ENCODE results near the gene NSMF.

NSMF gene

GRCh38 chr9:137441289-137441934 lies 17.7 kb downstream of the NSMF start, which contains the start of gene ENTPD8 (continued):
- TF ChIP-seq ZIC2 (tag by site-specific recombination; IDR thresholded peaks at IDR 0.05), result peak; percentile 61; the same call in 1 of the 2 replicates
- no peak for TF ChIP-seq ZBTB49 (tag by site-specific recombination; IDR thresholded peaks at IDR 0.05; ENCODE audit: low read depth)
- no peak for TF ChIP-seq ZNF10 (tag by site-specific recombination; IDR thresholded peaks at IDR 0.05)
- TF ChIP-seq WT1 (tag by site-specific recombination; IDR thresholded peaks at IDR 0.05), result no peak
- TF ChIP-seq AEBP2 (tag by site-specific recombination; IDR thresholded peaks at IDR 0.05; ENCODE audit: borderline replicate concordance), result no peak
- no peak for TF ChIP-seq ZNF239 (tag by site-specific recombination; IDR thresholded peaks at IDR 0.05)
- no peak for TF ChIP-seq ZNF350 (tag by site-specific recombination; IDR thresholded peaks at IDR 0.05)
- no peak for TF ChIP-seq RBAK (tag by site-specific recombination; IDR thresholded peaks at IDR 0.05)
- no peak for TF ChIP-seq ZSCAN16 (tag by site-specific recombination; IDR thresholded peaks at IDR 0.05)
- no peak for TF ChIP-seq ZNF518A (tag by site-specific recombination; conservative IDR thresholded peaks at IDR 0.05; ENCODE audit: low read depth)
- TF ChIP-seq ZBTB6 (tag by site-specific recombination; IDR thresholded peaks at IDR 0.05), result no peak
- TF ChIP-seq ZNF248 (tag by site-specific recombination; IDR thresholded peaks at IDR 0.05), result no peak
- no peak for TF ChIP-seq HOXC10 (CRISPR knock-in tag; IDR thresholded peaks at IDR 0.05)
- TF ChIP-seq ZNF133 (tag by site-specific recombination; IDR thresholded peaks at IDR 0.05), result no peak
- TF ChIP-seq ZNF707 (tag by site-specific recombination; IDR thresholded peaks at IDR 0.05), result no peak
- no peak for TF ChIP-seq ZNF354C (tag by site-specific recombination; IDR thresholded peaks at IDR 0.05; ENCODE audit: borderline replicate concordance, low read depth)
- no peak for TF ChIP-seq ZNF394 (tag by site-specific recombination; IDR thresholded peaks at IDR 0.05; ENCODE audit: borderline replicate concordance)
- no peak for TF ChIP-seq ZNF670 (tag by site-specific recombination; IDR thresholded peaks at IDR 0.05; ENCODE audit: low read depth)
- no peak for TF ChIP-seq PRDM10 (tag by site-specific recombination; IDR thresholded peaks at IDR 0.05)
- no peak for TF ChIP-seq ZNF221 (tag by site-specific recombination; IDR thresholded peaks at IDR 0.05; ENCODE audit: borderline replicate concordance)
- TF ChIP-seq ZBTB20 (tag by site-specific recombination; IDR thresholded peaks at IDR 0.05), result no peak
- TF ChIP-seq KLF9 (tag by site-specific recombination; IDR thresholded peaks at IDR 0.05; ENCODE audit: low read depth), result peak; percentile 93

Data from HEK293 (cell line).